ENCODE results near the gene GPR34.

The GPR34 gene

GRCh38 chrX:41732260-41732659 lies 43.5 kb downstream of the GPR34 start:
- H3K4me3 ChIP-seq (ENCODE audit: low read depth, low read length): no peak overlapping the region

GRCh38 chrX:41733939-41734338 lies 45.2 kb downstream of the GPR34 start:
- no peak overlapping the region for H3K4me3 ChIP-seq (ENCODE audit: low read depth, low read length)

GRCh38 chrX:41734530-41734929 lies 45.8 kb downstream of the GPR34 start:
- H3K4me3 ChIP-seq (ENCODE audit: low read depth, low read length): no peak overlapping the region

GRCh38 chrX:41737065-41737464 lies 48.3 kb downstream of the GPR34 start:
- H3K4me3 ChIP-seq (ENCODE audit: low read depth, low read length): no peak overlapping the region

- H3K4me3 ChIP-seq (ENCODE audit: low read depth, low read length): no peak overlapping the region
Observed at GRCh38 chrX:41739871-41740270, 51.1 kb downstream of the GPR34 start.

Measured in iPS-11a (cell line).